ENCODE results near the gene GLCCI1.

DNA sequence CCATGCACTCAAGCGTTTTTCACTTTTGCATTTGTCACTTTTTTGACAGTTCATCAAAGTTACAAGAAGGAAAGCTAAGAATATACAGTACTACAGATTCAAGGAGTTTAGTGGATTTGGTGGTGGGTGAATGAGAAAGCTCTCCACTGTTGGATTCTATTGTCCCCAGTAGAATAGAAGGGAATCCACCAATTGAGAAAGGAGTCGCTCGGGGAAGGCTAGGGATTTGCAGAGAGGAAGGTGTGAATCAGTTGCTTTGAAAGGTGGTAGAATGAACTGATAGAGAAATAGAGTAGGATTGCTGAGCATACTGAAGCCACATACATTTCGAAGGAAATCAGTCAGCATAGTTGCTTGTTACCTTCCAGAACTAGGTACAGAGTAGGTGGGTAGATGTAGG, 33.7 kb upstream of the GLCCI1 start:
- TF ChIP-seq, protein P1, sequence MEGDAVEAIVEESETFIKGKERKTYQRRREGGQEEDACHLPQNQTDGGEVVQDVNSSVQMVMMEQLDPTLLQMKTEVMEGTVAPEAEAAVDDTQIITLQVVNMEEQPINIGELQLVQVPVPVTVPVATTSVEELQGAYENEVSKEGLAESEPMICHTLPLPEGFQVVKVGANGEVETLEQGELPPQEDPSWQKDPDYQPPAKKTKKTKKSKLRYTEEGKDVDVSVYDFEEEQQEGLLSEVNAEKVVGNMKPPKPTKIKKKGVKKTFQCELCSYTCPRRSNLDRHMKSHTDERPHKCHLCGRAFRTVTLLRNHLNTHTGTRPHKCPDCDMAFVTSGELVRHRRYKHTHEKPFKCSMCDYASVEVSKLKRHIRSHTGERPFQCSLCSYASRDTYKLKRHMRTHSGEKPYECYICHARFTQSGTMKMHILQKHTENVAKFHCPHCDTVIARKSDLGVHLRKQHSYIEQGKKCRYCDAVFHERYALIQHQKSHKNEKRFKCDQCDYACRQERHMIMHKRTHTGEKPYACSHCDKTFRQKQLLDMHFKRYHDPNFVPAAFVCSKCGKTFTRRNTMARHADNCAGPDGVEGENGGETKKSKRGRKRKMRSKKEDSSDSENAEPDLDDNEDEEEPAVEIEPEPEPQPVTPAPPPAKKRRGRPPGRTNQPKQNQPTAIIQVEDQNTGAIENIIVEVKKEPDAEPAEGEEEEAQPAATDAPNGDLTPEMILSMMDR (IDR thresholded peaks at IDR 0.05) = no peak
- TF ChIP-seq POLR2A (IDR thresholded peaks at IDR 0.05) = no peak

Measured in lower leg skin (tissue), 3 donors.